Measurements from ENCODE around the gene SERPINA1. TPM values are rescaled to one million over a fixed set of nuclear protein-coding genes. Genes with fewer than 3 reads are reported as not detected.

SERPINA1 gene
- total and polyA plus RNA-seq, 7 donors = 0.78 to 5.5 (median 3.0) TPM

DNA sequence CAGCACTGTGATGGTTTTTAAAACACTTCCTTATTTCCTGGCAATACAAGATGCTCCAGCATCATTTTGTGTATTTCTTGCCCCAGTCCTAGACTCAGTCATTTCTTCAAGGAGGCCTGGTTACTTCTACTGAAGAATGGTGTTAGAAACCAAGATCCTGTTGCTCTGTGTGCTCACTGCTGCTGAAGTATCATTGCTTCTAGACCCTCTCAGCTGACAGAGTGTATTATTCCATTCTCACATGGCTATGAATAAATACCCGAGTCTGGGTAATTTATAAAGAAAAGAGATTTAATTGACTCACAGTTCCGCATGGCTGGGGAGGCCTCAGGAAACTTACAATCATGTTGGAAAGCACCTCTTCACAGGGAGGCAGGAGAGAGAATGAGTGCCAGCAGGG, 50.4 kb downstream of the SERPINA1 start:
- ATAC-seq (no peak), DNase-seq (no peak)
- no peak overlapping the region for H3K4me3 ChIP-seq
- TF ChIP-seq, protein P1, sequence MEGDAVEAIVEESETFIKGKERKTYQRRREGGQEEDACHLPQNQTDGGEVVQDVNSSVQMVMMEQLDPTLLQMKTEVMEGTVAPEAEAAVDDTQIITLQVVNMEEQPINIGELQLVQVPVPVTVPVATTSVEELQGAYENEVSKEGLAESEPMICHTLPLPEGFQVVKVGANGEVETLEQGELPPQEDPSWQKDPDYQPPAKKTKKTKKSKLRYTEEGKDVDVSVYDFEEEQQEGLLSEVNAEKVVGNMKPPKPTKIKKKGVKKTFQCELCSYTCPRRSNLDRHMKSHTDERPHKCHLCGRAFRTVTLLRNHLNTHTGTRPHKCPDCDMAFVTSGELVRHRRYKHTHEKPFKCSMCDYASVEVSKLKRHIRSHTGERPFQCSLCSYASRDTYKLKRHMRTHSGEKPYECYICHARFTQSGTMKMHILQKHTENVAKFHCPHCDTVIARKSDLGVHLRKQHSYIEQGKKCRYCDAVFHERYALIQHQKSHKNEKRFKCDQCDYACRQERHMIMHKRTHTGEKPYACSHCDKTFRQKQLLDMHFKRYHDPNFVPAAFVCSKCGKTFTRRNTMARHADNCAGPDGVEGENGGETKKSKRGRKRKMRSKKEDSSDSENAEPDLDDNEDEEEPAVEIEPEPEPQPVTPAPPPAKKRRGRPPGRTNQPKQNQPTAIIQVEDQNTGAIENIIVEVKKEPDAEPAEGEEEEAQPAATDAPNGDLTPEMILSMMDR (IDR thresholded peaks at IDR 0.05) = no peak
- intact Hi-C loops (cut with DNase I) = no loop called here
- no peak overlapping the region for H3K27ac ChIP-seq
- H3K36me3 ChIP-seq (ENCODE audit: insufficient read depth in 1 of 2, low read depth in 1 of 2) = no peaks in the 10 kb centered on the region
- 83 to 89% (median 84%) methylated on average over 2 of the region's 2 CpGs for WGBS, 3 donors
- no peaks in the 10 kb centered on the region for H3K4me1 ChIP-seq
- no peaks in the 10 kb centered on the region for H3K27me3 ChIP-seq (ENCODE audit: insufficient read depth in 3 of 3, low read length in 2 of 3)
- no peaks in the 10 kb centered on the region for H3K9me3 ChIP-seq

DNA sequence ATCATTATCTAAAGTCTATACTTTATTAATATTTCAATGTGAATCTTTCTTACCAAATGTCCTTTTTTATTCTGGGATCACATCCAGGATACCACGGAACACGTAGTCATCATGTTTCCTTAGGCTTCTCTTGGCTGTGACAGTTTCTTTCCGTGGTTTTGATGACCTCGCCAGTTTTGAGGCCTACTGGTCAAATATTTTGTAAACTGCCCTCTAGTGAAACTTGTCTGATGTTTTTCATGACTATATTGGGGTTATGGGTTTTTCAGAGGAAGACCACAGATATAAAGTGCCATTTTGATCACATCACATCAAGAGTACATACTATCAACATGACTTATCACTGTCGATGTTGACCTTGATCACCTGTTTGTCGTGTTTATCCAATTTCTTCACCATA, 51.1 kb downstream of the SERPINA1 start:
- DNase-seq = no peak
- intact Hi-C loops (cut with DNase I) = no loop called here

DNA sequence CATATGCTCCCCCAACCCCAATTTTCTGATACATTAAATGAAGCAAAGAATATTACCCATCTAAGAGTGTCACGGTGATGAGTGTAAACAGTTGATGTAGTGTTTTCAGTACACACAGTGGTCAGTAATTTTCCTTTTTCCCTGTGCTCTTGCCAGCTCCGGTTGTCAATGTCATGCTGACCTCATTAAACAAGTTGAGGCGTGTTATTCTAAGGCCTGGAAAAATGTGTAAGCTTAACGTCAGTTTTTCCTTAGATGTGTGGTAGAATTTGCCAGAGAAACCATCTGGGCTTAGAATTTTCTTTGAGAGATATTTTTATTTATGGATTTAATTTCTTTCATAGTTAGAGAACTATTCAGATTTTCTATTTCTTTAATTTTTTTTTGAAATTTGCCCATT, 53.5 kb downstream of the SERPINA1 start:
- Histone ChIP-seq H3K27me3 (ENCODE audit: insufficient read depth in 3 of 3, low read length in 2 of 3) (no peaks in the 10 kb centered on the region), H3K27ac (no peak overlapping the region), H3K4me3 (no peak overlapping the region), H3K36me3 (ENCODE audit: insufficient read depth in 1 of 2, low read depth in 1 of 2) (no peaks in the 10 kb centered on the region), H3K9me3 (no peaks in the 10 kb centered on the region), H3K4me1 (no peaks in the 10 kb centered on the region)
- TF ChIP-seq, protein P1 (IDR thresholded peaks at IDR 0.05) = no peak
- WGBS, 3 donors = 18 to 41% (median 28%) methylated on average over 4 of the region's 4 CpGs
- ATAC-seq (no peak), DNase-seq (no peak)
- intact Hi-C loops (cut with DNase I) = no loop called here

More for the DNA sequence above, 51.1 kb downstream of the SERPINA1 start:
- Histone ChIP-seq H3K4me1 (no peaks in the 10 kb centered on the region), H3K9me3 (no peaks in the 10 kb centered on the region), H3K27ac (no peak overlapping the region), H3K36me3 (ENCODE audit: insufficient read depth in 1 of 2, low read depth in 1 of 2) (no peaks in the 10 kb centered on the region), H3K4me3 (no peak overlapping the region), H3K27me3 (ENCODE audit: insufficient read depth in 3 of 3, low read length in 2 of 3) (no peaks in the 10 kb centered on the region)
- ATAC-seq = no peak
- TF ChIP-seq, protein P1 (IDR thresholded peaks at IDR 0.05) = no peak
- 55 to 57% (median 57%) methylated on average over 6 of the region's 6 CpGs for WGBS, 3 donors

DNA sequence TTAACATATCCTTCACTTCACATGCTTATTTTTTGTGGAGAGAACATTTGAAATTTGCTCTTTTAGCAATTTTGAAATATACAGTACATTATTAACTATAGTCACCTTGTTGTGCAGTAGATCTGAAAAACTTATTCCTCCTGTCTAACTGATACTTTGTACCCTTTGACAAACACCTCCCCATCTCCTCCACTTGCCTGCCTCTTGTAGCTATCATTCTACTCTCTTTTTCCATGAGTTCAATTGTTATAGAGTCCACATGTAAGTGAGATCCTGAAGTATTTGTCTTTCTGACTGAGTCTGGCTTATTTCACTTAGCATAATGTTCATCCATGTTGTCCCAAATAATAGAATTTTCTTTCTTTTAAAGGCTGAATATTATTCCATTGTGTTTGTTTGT, 55.8 kb downstream of the SERPINA1 start:
- Histone ChIP-seq H3K4me1 (no peaks in the 10 kb centered on the region), H3K27ac (no peak overlapping the region), H3K36me3 (ENCODE audit: insufficient read depth in 1 of 2, low read depth in 1 of 2) (no peaks in the 10 kb centered on the region), H3K4me3 (no peak overlapping the region), H3K27me3 (ENCODE audit: insufficient read depth in 3 of 3, low read length in 2 of 3) (no peaks in the 10 kb centered on the region), H3K9me3 (no peaks in the 10 kb centered on the region)
- intact Hi-C loops (cut with DNase I) = no loop called here
- ATAC-seq (no peak), DNase-seq (no peak)
- TF ChIP-seq, protein P1 (IDR thresholded peaks at IDR 0.05) = no peak

DNA sequence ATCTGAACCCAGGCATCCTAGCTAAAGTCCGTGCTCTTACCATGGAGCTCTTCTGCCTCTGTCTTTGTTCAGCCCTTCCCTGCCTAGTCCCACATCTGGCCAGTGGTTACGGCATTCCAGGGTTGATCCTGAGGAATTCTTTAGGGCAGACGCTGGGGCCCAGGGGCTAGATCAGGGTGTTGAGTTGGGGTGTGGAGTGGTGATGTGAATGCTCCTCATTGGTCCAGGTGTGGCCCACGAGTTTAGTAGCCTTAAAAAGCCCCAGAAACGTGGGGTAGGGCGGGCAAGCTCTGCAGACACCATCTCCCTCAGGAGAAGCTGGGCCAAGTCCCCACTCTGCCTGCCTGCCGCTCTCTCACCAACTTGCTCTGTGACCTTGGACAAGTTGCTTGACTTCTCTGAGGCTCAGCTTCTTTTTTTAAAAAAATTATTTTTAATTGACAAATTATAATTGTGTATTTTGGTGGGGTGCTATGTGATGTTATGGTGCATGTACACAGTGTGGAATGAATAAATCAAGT, 56.3 kb downstream of the SERPINA1 start:
- DNase-seq (no peak), ATAC-seq (no peak)
- WGBS, 3 donors = 53 to 68% (median 56%) methylated on average over 7 of the region's 7 CpGs
- Histone ChIP-seq H3K27ac (no peak overlapping the region), H3K4me1 (no peaks in the 10 kb centered on the region), H3K36me3 (ENCODE audit: insufficient read depth in 1 of 2, low read depth in 1 of 2) (no peaks in the 10 kb centered on the region), H3K4me3 (no peak overlapping the region), H3K27me3 (ENCODE audit: insufficient read depth in 3 of 3, low read length in 2 of 3) (no peaks in the 10 kb centered on the region), H3K9me3 (no peaks in the 10 kb centered on the region)
- TF ChIP-seq, protein P1 (IDR thresholded peaks at IDR 0.05) = no peak
- intact Hi-C loops (cut with DNase I) = no loop called here

Data from psoas muscle (tissue), 8 donors.